ENCODE measurements around the gene CAPN7. TPM values are rescaled to one million over a fixed set of nuclear protein-coding genes. Genes with fewer than 3 reads are reported as not detected.

CAPN7 gene
- total RNA-seq: 13.0 and 24.1 TPM in 2 replicates

GRCh38 chr3:15205934-15206661, at the start of gene CAPN7:
CAPN7 (plus strand) TSS chr3:15206246; CDS start chr3:15206496, 250 bp downstream.

Other genes starting within 250 kb of the CAPN7 start
- 21.0 and 55.4 TPM in 2 replicates for gene MRPS25, start 140.9 kb upstream of the CAPN7 start, total RNA-seq
- gene RBSN, start 107.1 kb upstream of the CAPN7 start, total RNA-seq: 14.5 and 14.8 TPM in 2 replicates
- 6.2 and 7.7 TPM in 2 replicates for gene SH3BP5, start 126.3 kb downstream of the CAPN7 start, total RNA-seq
- 12.7 and 13.0 TPM in 2 replicates for gene METTL6, start 221.3 kb downstream of the CAPN7 start, total RNA-seq
- gene EAF1, start 221.4 kb downstream of the CAPN7 start, total RNA-seq: 25.9 and 32.2 TPM in 2 replicates

All from mesangial cell (primary cell).